Measurements from ENCODE around the gene ECPAS.
"Not testable (repeated sequence)": the region's sequence is repeated elsewhere in the genome, so short reads cannot be mapped to it uniquely, and the experiment has no call there.

Gene ECPAS

DNA sequence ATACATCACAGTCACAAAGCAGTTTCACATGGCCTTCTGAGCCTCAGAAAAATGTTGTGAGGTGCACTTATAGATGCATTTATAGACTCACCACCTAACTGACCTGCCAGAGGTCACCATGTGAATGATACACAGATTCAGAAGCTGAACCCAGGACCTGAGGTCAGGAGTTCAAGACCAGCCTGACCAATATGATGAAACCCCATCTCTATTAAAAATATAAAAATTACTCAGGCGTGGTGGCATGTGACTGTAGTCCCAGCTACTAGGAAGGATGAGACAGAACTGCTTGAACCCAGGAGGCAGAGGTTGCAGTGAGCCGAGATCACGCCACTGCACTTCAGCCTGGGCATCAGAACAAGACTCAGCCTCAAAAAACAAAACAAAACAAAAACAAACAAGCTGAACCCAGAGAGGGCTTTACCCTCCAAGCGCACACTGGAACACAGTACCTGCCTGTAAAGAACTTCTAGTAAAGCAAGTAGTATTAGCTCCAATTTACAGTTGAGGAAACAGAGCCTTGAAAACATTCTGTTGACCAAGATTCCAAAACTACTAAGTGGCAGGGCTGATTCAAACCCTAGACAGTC lies 16.3 kb downstream of the ECPAS start:
- H3K4me1 ChIP-seq (ENCODE audit: insufficient read depth, low read length) = peaks cover 21% of the 10 kb centered on the region
- H3K36me3 ChIP-seq (ENCODE audit: insufficient read depth, low read length) = no peaks in the 10 kb centered on the region; the same call in 1 of the 2 replicates
- H3K27me3 ChIP-seq (ENCODE audit: insufficient read depth, low read length) = no peaks in the 10 kb centered on the region
- WGBS = 94% methylated on average over 4 of the region's 4 CpGs
- H3K9ac ChIP-seq (ENCODE audit: low read depth, low read length) = no peak overlapping the region
- no peak overlapping the region for H3K4me3 ChIP-seq (ENCODE audit: low read length)
- peaks cover 3% of the 10 kb centered on the region; the same call in 1 of the 2 replicates for H3K9me3 ChIP-seq (ENCODE audit: insufficient read depth, low read depth, low read length)
- no peak overlapping the region for H3K27ac ChIP-seq (ENCODE audit: low read depth, low read length)

DNA sequence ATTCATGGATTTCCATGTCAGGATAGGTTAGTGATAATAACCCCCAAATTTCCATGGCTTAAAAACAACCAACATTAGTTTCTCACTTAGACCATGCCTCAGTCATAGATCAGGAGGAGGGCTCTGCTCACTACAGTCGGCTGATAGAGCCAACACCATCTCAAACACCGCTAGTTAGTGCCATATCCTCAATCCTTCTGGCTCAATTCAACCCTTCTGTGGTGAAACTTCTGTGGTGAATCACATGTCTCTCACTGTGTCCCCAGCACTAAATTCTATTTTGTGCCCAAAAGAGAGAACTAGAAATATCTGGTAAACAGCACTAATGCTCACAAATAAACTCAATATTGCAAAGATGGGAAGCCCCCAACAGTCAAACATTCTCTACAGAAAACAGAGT lies 21.1 kb downstream of the ECPAS start:
- H3K4me1 ChIP-seq (ENCODE audit: insufficient read depth, low read length) = peaks cover 23% of the 10 kb centered on the region
- WGBS = 95% methylated on average over 2 of the region's 2 CpGs
- H3K27ac ChIP-seq (ENCODE audit: low read depth, low read length) = no peak overlapping the region
- peaks cover 8% of the 10 kb centered on the region; the same call in 1 of the 2 replicates for H3K36me3 ChIP-seq (ENCODE audit: insufficient read depth, low read length)
- no peak overlapping the region for H3K4me3 ChIP-seq (ENCODE audit: low read length)
- no peaks in the 10 kb centered on the region for H3K27me3 ChIP-seq (ENCODE audit: insufficient read depth, low read length)
- H3K9me3 ChIP-seq (ENCODE audit: insufficient read depth, low read depth, low read length) = peaks cover 13% of the 10 kb centered on the region
- H3K9ac ChIP-seq (ENCODE audit: low read depth, low read length) = no peak overlapping the region

DNA sequence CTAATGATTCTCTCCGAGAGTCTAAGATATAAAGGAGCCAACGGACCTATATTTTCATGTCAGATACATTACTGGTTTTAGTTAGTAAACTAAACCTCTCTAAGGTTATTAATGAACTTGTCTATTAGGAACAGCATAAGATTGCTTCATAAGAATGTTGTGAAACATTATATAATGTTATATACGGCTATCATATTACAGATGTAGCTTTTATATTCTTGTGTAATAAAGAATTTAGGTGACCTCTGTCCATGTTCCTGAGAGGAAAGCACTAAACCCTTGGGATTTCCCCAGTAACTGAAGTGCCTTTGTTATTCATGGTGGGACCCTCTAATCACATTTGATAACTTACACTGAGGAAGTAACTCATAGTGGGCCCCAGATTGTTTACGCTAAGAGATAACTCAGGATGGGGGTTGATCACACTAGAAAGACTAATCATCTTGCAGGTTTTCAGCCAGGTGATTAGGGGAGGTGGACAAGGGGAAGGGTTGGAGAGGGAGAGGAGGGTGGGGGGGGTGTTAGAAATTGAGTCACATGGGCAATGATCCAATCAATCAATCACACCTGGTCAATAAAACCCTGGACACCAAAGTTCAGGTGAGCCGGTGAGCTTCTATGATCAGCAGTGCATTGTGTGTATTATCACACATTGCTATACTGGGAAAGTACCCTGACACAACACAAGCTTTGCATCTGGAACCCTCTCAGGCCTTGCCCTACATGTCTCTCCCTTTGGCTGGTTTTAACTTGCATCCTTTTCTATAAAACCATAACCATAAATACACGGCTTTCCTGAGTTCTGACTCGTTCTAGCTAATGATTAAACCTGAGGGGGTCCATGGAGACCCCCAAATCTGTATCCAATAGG lies 25.8 kb downstream of the ECPAS start:
- Histone ChIP-seq H3K9ac (ENCODE audit: low read depth, low read length) (no peak overlapping the region), H3K27me3 (ENCODE audit: insufficient read depth, low read length) (no peaks in the 10 kb centered on the region), H3K4me1 (ENCODE audit: insufficient read depth, low read length) (peaks cover 48% of the 10 kb centered on the region), H3K36me3 (ENCODE audit: insufficient read depth, low read length) (peaks cover 8% of the 10 kb centered on the region; the same call in 1 of the 2 replicates), H3K9me3 (ENCODE audit: insufficient read depth, low read depth, low read length) (peaks cover 13% of the 10 kb centered on the region), H3K4me3 (ENCODE audit: low read length) (no peak overlapping the region), H3K27ac (ENCODE audit: low read depth, low read length) (no peak overlapping the region)
- WGBS = 63% methylated on average over 4 of the region's 7 CpGs

DNA sequence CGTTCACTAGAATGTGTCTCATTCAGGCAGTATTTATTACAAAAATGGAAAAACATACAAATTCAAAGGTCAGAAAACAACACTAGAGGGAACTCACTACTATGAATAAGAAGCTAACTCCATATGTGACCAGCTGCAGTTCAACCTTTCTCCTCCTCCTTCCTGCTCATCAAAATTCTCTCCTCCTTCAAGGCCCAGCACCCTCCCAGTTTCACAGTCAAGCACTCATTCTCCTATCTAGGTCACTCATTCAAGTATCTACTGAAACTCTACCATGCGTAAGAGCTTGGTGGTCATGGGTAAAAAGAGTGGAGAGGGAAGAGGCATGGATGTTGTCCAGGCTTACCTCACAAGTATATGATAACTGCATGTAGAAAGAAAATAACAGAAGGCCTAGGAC lies 27.7 kb downstream of the ECPAS start:
- WGBS = 96% methylated on average over 2 of the region's 2 CpGs
- H3K9me3 ChIP-seq (ENCODE audit: insufficient read depth, low read depth, low read length) = peaks cover 4% of the 10 kb centered on the region; the same call in 1 of the 2 replicates
- H3K27me3 ChIP-seq (ENCODE audit: insufficient read depth, low read length) = no peaks in the 10 kb centered on the region
- H3K36me3 ChIP-seq (ENCODE audit: insufficient read depth, low read length) = no peaks in the 10 kb centered on the region
- H3K4me3 ChIP-seq (ENCODE audit: low read length) = no peak overlapping the region
- peaks cover 48% of the 10 kb centered on the region for H3K4me1 ChIP-seq (ENCODE audit: insufficient read depth, low read length)
- H3K27ac ChIP-seq (ENCODE audit: low read depth, low read length) = no peak overlapping the region
- no peak overlapping the region for H3K9ac ChIP-seq (ENCODE audit: low read depth, low read length)

DNA sequence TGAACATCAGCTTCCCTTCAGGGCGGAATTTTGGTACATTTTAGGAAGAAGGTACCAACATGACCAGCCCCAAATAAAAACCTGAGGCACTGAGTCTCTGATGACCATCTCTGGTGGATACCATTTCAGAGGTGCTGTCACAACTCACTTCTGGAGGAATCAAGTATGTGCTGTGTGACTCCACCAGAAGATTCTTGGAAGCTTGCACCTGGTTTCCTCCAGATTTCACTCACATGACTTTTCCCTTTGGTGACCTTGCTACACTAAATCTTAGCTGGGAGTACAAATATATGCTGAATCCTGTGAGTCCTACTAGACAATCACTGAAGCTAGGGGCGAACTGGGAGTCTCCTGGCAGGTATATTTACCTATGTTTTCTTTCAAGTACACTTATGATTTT lies 28.5 kb downstream of the ECPAS start:
- 100% methylated on average over 2 of the region's 2 CpGs for WGBS
- Histone ChIP-seq H3K9ac (ENCODE audit: low read depth, low read length) (no peak overlapping the region), H3K9me3 (ENCODE audit: insufficient read depth, low read depth, low read length) (no peaks in the 10 kb centered on the region), H3K36me3 (ENCODE audit: insufficient read depth, low read length) (peaks cover 6% of the 10 kb centered on the region), H3K27ac (ENCODE audit: low read depth, low read length) (no peak overlapping the region), H3K4me3 (ENCODE audit: low read length) (no peak overlapping the region), H3K4me1 (ENCODE audit: insufficient read depth, low read length) (peaks cover 48% of the 10 kb centered on the region), H3K27me3 (ENCODE audit: insufficient read depth, low read length) (no peaks in the 10 kb centered on the region)

DNA sequence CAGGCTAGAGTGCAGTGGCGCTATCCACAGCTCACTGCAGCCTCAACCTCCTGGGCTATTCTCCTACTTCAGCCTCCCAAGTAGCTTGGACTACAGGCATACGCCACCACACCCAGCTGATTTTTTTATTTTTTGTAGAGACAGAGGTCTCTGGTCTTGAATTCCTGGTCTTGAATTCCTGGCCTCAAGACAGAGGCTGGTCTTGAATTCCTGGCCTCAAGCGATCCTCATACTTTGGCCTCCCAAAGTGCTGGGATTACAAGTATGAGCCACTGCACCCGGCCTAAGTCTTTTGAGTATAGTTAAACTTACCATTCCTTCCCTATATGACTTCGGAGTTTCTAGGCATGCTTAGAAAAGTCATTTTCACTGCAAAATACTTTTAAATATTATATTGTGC lies 29.4 kb downstream of the ECPAS start:
- Histone ChIP-seq H3K27me3 (ENCODE audit: insufficient read depth, low read length) (no peaks in the 10 kb centered on the region), H3K27ac (ENCODE audit: low read depth, low read length) (no peak overlapping the region), H3K4me1 (ENCODE audit: insufficient read depth, low read length) (peaks cover 48% of the 10 kb centered on the region), H3K36me3 (ENCODE audit: insufficient read depth, low read length) (peaks cover 13% of the 10 kb centered on the region), H3K9me3 (ENCODE audit: insufficient read depth, low read depth, low read length) (no peaks in the 10 kb centered on the region), H3K9ac (ENCODE audit: low read depth, low read length) (no peak overlapping the region), H3K4me3 (ENCODE audit: low read length) (no peak overlapping the region)
- 93% methylated on average over 5 of the region's 5 CpGs for WGBS

DNA sequence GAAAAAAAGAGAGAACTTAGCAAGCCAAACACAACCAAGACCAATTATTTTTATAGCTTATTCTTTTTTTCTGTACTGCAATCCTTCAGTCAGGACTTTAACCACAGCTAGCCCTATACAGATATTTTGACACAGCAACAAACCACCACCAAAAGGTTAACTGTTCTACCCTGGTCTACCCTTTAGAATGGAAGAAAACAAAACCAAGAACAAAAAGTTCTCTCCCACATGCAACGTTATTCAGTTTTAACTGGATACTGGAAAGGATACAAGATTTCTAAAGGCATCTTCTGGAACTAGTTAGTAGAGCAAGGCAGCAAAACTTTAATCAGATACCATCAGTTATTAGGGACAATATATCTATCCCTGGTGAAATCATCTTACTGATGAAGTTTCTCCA lies 32.6 kb downstream of the ECPAS start:
- Histone ChIP-seq H3K36me3 (ENCODE audit: insufficient read depth, low read length) (peaks cover 32% of the 10 kb centered on the region), H3K9ac (ENCODE audit: low read depth, low read length) (no peak overlapping the region), H3K4me1 (ENCODE audit: insufficient read depth, low read length) (peaks cover 16% of the 10 kb centered on the region), H3K9me3 (ENCODE audit: insufficient read depth, low read depth, low read length) (no peaks in the 10 kb centered on the region), H3K27ac (ENCODE audit: low read depth, low read length) (no peak overlapping the region), H3K27me3 (ENCODE audit: insufficient read depth, low read length) (no peaks in the 10 kb centered on the region), H3K4me3 (ENCODE audit: low read length) (no peak overlapping the region)
- 92% methylated on average over 1 of the region's 1 CpG for WGBS

DNA sequence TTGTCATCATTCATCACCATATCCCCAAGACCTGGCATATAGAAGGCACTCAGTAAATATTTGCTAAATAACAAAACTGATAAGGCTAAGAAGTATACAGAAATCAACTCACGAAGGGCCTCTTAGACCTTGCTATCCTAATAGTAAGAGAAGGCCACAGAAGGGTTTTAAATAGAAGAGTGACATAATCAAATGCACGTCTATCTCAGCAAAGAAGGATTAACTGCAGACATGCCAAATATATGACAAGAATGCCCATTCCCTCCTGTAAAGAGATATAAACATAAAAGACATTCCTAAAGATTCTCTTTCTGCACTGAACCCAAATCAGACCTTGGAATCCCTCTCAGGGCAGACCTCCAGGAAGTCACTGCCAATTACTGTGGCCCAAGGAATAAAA lies 34.1 kb downstream of the ECPAS start:
- H3K4me1 ChIP-seq (ENCODE audit: insufficient read depth, low read length) = peaks cover 12% of the 10 kb centered on the region
- WGBS = 95% methylated on average over 2 of the region's 2 CpGs
- no peak overlapping the region for H3K9ac ChIP-seq (ENCODE audit: low read depth, low read length)
- no peak overlapping the region for H3K27ac ChIP-seq (ENCODE audit: low read depth, low read length)
- peaks cover 44% of the 10 kb centered on the region for H3K36me3 ChIP-seq (ENCODE audit: insufficient read depth, low read length)
- H3K27me3 ChIP-seq (ENCODE audit: insufficient read depth, low read length) = no peaks in the 10 kb centered on the region
- no peaks in the 10 kb centered on the region for H3K9me3 ChIP-seq (ENCODE audit: insufficient read depth, low read depth, low read length)
- no peak overlapping the region for H3K4me3 ChIP-seq (ENCODE audit: low read length)

DNA sequence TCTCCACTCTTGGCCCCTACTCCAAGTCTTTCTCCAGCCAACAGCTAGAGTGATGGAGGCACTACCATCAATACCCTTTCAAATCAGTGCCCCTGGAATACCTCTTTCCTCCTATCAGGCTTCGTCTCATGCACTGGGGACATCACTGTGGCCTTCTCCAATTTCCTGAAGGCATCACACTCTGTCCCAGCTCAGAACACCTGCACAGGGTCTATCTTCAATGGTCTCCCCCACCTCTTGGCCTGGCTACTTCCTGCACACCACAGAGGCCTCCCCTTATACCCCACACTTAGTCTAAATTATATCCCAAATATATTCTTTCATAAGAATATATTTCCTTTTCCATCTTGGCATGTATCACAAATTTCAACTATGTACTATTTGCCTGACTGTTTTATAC lies 34.5 kb downstream of the ECPAS start:
- Histone ChIP-seq H3K36me3 (ENCODE audit: insufficient read depth, low read length) (peaks cover 44% of the 10 kb centered on the region), H3K9me3 (ENCODE audit: insufficient read depth, low read depth, low read length) (no peaks in the 10 kb centered on the region), H3K4me1 (ENCODE audit: insufficient read depth, low read length) (peaks cover 12% of the 10 kb centered on the region), H3K27ac (ENCODE audit: low read depth, low read length) (no peak overlapping the region), H3K4me3 (ENCODE audit: low read length) (no peak overlapping the region), H3K9ac (ENCODE audit: low read depth, low read length) (no peak overlapping the region), H3K27me3 (ENCODE audit: insufficient read depth, low read length) (no peaks in the 10 kb centered on the region)
- WGBS = 91% methylated on average over 1 of the region's 1 CpG

DNA sequence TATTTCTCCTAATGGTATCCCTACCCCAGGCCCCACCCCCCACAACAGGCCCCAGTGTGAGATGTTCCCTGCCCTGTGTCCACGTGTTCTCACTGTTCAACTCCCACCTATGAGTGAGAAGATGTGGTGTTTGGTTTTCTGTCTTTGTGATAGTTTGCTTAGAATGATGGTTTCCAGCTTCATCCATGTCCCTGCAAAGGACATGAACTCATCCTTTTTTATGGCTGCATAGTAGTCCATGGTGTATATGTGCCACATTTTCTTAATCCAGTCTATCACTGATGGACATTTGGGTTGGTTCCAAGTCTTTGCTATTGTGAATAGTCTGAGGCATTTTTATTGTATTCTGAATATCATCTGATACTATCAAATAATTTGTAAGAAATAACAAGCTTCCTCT lies 38.4 kb downstream of the ECPAS start:
- no CpG with 5 or more reads among the region's 1 CpG for WGBS

DNA sequence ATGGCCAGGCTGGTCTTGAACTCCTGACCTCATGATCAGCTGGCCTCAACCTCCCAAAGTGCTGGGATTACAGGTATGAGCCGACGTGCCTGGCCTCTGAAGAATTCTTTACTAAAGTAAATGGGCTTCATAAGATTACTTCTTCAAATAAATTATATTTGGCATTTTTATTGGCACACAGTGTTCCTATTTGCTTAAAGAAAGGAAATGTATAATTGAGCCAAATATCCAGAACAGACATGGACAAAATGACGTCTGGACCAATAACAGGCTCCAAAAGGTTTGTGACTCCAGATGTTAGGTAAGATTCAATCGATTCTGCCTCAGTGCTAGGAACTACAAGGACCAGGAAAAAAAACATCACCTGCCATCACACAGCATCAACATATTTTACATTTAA lies 40.7 kb downstream of the ECPAS start:
- Histone ChIP-seq H3K27me3 (ENCODE audit: insufficient read depth, low read length) (no peaks in the 10 kb centered on the region), H3K9me3 (ENCODE audit: insufficient read depth, low read depth, low read length) (no peaks in the 10 kb centered on the region), H3K4me1 (ENCODE audit: insufficient read depth, low read length) (no peaks in the 10 kb centered on the region), H3K9ac (ENCODE audit: low read depth, low read length) (no peak overlapping the region), H3K36me3 (ENCODE audit: insufficient read depth, low read length) (peaks cover 73% of the 10 kb centered on the region), H3K4me3 (ENCODE audit: low read length) (no peak overlapping the region), H3K27ac (ENCODE audit: low read depth, low read length) (no peak overlapping the region)
- 97% methylated on average over 2 of the region's 4 CpGs for WGBS

More for the DNA sequence above, 38.4 kb downstream of the ECPAS start:
- H3K27ac ChIP-seq (ENCODE audit: low read depth, low read length); H3K27me3 ChIP-seq (ENCODE audit: insufficient read depth, low read length); H3K4me3 ChIP-seq (ENCODE audit: low read length); H3K4me1 ChIP-seq (ENCODE audit: insufficient read depth, low read length); H3K9me3 ChIP-seq (ENCODE audit: insufficient read depth, low read depth, low read length); H3K9ac ChIP-seq (ENCODE audit: low read depth, low read length): not testable (repeated sequence)
- peaks cover 71% of the 10 kb centered on the region for H3K36me3 ChIP-seq (ENCODE audit: insufficient read depth, low read length)

All from HUES64 (cell line).